ENCODE results near the gene SLC35B2. TPM values are rescaled to one million over a fixed set of nuclear protein-coding genes. Genes with fewer than 3 reads are reported as not detected.
A peak's percentile ranks its signal among the peaks of the same experiment; 100 is the strongest.

The SLC35B2 gene
- total and polyA plus RNA-seq, 10 of the 15 experiments (the other 5 are each of a cell fraction or from before 2014, with no cell fraction given) = 11.3 to 45.4 (median 33.8) TPM

DNA sequence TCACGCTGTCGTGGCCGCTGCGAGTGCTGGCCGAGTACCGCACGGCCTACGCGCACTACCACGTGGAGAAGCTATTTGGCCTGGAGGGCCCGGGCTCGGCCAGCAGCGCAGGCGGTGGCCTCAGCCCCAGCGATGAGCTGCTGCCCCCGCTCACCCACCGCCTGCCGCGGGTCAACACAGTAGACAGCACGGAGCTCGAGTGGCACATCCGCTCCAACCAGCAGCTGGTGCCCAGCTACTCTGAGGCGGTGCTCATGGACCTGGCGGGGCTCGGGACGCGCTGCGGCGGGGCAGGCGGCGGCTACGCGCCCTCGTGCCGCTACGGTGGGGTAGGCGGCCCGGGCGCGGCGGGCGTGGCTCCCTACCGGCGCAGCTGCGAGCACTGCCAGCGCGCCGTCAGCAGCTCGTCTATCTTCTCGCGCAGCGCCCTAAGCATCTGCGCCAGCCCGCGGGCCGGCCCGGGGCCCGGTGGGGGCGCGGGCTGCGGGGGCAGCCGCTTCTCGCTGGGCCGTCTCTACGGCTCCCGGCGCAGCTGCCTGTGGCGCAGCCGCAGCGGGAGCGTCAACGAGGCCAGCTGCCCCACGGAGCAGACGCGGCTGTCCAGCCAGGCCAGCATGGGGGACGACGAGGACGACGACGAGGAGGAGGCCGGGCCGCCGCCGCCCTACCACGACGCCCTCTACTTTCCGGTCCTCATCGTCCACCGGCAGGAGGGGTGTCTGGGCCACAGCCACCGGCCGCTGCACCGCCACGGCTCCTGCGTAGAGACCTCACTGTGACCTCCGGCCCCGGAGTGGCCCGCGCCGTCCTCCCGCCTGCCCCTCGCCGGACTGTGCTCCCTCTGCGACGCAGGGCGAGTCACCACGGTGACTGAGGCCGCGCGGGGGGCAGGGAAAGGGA is 18.7 kb upstream of the SLC35B2 start:
- no TSS peak for BruUV-seq (replicated peaks)
- no peak overlapping the region for H3K9ac ChIP-seq (ENCODE audit: control insufficient read depth, insufficient read depth, low read length)
- intact Hi-C loops (cut with micrococcal nuclease; ENCODE audit: unreplicated experiment) (no loop called here), in situ Hi-C loops (cut with MboI) (no loop called here)
- POLR2A ChIA-PET = no interaction called here
- FAIRE-seq (no peak), ATAC-seq (peak; percentile 13; the same call in 1 of the 3 replicates), DNase-seq (ENCODE audit: low read depth, low spot score) (no peak)
- H3K9me3 ChIP-seq (replicated peaks; ENCODE audit: control insufficient read depth, insufficient read depth, low read length) = no peaks in the 10 kb centered on the region
- no peak for TF ChIP-seq CREB1 (IDR thresholded peaks at IDR 0.05; ENCODE audit: low read depth)
- TF ChIP-seq EED (IDR thresholded peaks at IDR 0.05; ENCODE audit: low read depth) = no peak
- TF ChIP-seq SPI1 (IDR thresholded peaks at IDR 0.05; ENCODE audit: borderline replicate concordance, insufficient read depth, low read depth, low read length) = no peak
- no peak for TF ChIP-seq NFXL1 (IDR thresholded peaks at IDR 0.05; ENCODE audit: borderline replicate concordance)
- no peak for TF ChIP-seq DPF2 (IDR thresholded peaks at IDR 0.05)
- no peak for TF ChIP-seq BACH1 (IDR thresholded peaks at IDR 0.05; ENCODE audit: borderline replicate concordance)
- no peak for TF ChIP-seq GATAD2B (conservative IDR thresholded peaks at IDR 0.05; ENCODE audit: low read depth)
- no peak for TF ChIP-seq RAD21 (IDR thresholded peaks at IDR 0.05; ENCODE audit: insufficient read depth, low read depth, low read length)
- TF ChIP-seq TAF1 (IDR thresholded peaks at IDR 0.05; ENCODE audit: borderline replicate concordance, low read depth, low read length) = no peak
- TF ChIP-seq, protein P1, sequence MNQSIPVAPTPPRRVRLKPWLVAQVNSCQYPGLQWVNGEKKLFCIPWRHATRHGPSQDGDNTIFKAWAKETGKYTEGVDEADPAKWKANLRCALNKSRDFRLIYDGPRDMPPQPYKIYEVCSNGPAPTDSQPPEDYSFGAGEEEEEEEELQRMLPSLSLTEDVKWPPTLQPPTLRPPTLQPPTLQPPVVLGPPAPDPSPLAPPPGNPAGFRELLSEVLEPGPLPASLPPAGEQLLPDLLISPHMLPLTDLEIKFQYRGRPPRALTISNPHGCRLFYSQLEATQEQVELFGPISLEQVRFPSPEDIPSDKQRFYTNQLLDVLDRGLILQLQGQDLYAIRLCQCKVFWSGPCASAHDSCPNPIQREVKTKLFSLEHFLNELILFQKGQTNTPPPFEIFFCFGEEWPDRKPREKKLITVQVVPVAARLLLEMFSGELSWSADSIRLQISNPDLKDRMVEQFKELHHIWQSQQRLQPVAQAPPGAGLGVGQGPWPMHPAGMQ (IDR thresholded peaks at IDR 0.05; ENCODE audit: borderline replicate concordance) = no peak
- TF ChIP-seq RUNX3 (IDR thresholded peaks at IDR 0.05; ENCODE audit: low read length) = no peak
- TF ChIP-seq NR2C1 (IDR thresholded peaks at IDR 0.05) = no peak
- TF ChIP-seq CBX5 (IDR thresholded peaks at IDR 0.05; ENCODE audit: low read depth) = no peak
- TF ChIP-seq NR2F1 (conservative IDR thresholded peaks at IDR 0.05) = no peak
- no peak for TF ChIP-seq SIX5 (IDR thresholded peaks at IDR 0.05; ENCODE audit: low read depth, low read length, severe bottlenecking)
- TF ChIP-seq HDAC6 (IDR thresholded peaks at IDR 0.05; ENCODE audit: unreplicated experiment) = no peak
- no peaks in the 10 kb centered on the region for H3K4me1 ChIP-seq (ENCODE audit: control insufficient read depth, insufficient read depth, low read length)
- no peaks in the 10 kb centered on the region for H3K79me2 ChIP-seq (ENCODE audit: control insufficient read depth, insufficient read depth, low read length)
- no peak overlapping the region for H2AFZ ChIP-seq (ENCODE audit: control insufficient read depth, low read depth, low read length)
- no peak overlapping the region for H3K4me3 ChIP-seq
- CTCF ChIA-PET = interaction anchor here (0.6 kb wide), 1 partner anchor 195 kb away, joined by 3 read pairs; no protein-coding TSS in a partner anchor
- no peaks in the 10 kb centered on the region for H4K20me1 ChIP-seq (ENCODE audit: control insufficient read depth, insufficient read depth)
- H3K27me3 ChIP-seq (replicated peaks in 1 of 2; ENCODE audit: control insufficient read depth in 2 of 2, insufficient read depth in 2 of 2, low read length in 1 of 2) = peaks cover 2 to 15% of the 10 kb centered on the region in 2 experiments; a peak in 3 of 4 replicates
- SMC1A ChIA-PET (ENCODE audit: uncharacterized antibody, unreplicated experiment) = no interaction called here
- H3K36me3 ChIP-seq (ENCODE audit: control insufficient read depth in 2 of 2, insufficient read depth in 2 of 2, low read length in 1 of 2) = no peaks in the 10 kb centered on the region; a peak in 1 of 4 replicates
- no peak overlapping the region for H3K27ac ChIP-seq (ENCODE audit: control insufficient read depth, insufficient read depth)
- RAD21 ChIA-PET (ENCODE audit: unreplicated experiment) = no interaction called here
- H3K4me2 ChIP-seq (ENCODE audit: control insufficient read depth, insufficient read depth) = no peak overlapping the region
- WGBS (ENCODE audit: insufficient coverage, insufficient replicate concordance, low lambda C conversion rate, missing lambda C conversion rate) = 23% methylated on average over 91 of the region's 109 CpGs

Data from GM12878 (cell line).